Right lobe of liver (tissue), 6 donors: ENCODE data around the gene HSPH1. TPM values are rescaled to one million over a fixed set of nuclear protein-coding genes. Genes with fewer than 3 reads are reported as not detected.

Source experiments
- ATAC-seq, 4 donors: fragments of 200-7000 bp; cut with Tn5 transposase; one replicate each; pipeline ENCODE4 v1.9.1; 2020; ENCODE audit warnings: mild to moderate bottlenecking in 4 of 4, moderate library complexity in 4 of 4
- DNase-seq, 3 donors: peaks; one replicate each; pipeline ENCODE4 v3.0.0-alpha.2; 2020
- H3K27ac ChIP-seq, 3 donors: fragments of 200-600 bp; one replicate each; pipeline ENCODE4 v1.8.0; 2022
- H3K27me3 ChIP-seq, 2 donors: fragments of 200-600 bp; one replicate each; pipeline ENCODE4 v1.8.0; 2022
- H3K36me3 ChIP-seq, 4 donors: fragments of 200-600 bp; sonication (generic) in 1 of 4; one replicate each; pipeline versions ENCODE4 v1.5.1 to v1.8.0; 2017 to 2022; ENCODE audit warnings: control low read depth in 1 of 4
- H3K4me1 ChIP-seq, 4 donors: fragments of 200-600 bp; sonication (generic) in 1 of 4; one replicate each; pipeline versions ENCODE4 v1.5.1 to v1.8.0; 2017 to 2022; ENCODE audit warnings: control low read depth in 1 of 4
- H3K4me3 ChIP-seq, 3 donors: fragments of 200-600 bp; one replicate each; pipeline ENCODE4 v1.8.0; 2022
- H3K9me3 ChIP-seq, 4 donors: fragments of 200-600 bp; sonication (generic) in 1 of 4; one replicate each; pipeline versions ENCODE4 v1.5.1 to v1.8.0; 2017 to 2022; ENCODE audit warnings: control low read depth in 1 of 4
- POLR2A ChIP-seq: fragments of 450-650 bp; IDR thresholded peaks from one replicate; pipeline ENCODE4 v1.6.1; 2017; ENCODE audit warnings: antibody characterized with exemption, mild to moderate bottlenecking
- WGBS: methylation state at CpG from one replicate; pipeline ENCODE4 v1.1.6; 2018; ENCODE audit warnings: low coverage, low lambda C conversion rate; ENCODE audit not compliant: insufficient coverage; ENCODE audit errors: missing lambda C conversion rate; 5-methylcytosine and 5-hydroxymethylcytosine counted together
- intact Hi-C, 2 donors: fragments of 100-400 bp; cut with DNase I; formaldehyde crosslinking; loops; one replicate each; pipeline versions ENCODE4 v1.11.2 to v1.14.1; 2022
- total RNA-seq, 6 experiments: library from RNA; depleted of rRNA in 2 of 6; stranded (reverse); fragments of >200 nt in 2 of 6; fragmentation: NEBNext Ultra II Directional in 3 of 6; extraction: Animal tissue kit (Norgen Biotek cat#: 25700) in 3 of 6; gene quantifications; one replicate each; pipeline versions ENCODE4 v1.1.0 to v1.2.4, GENCODE V29; 2016 to 2023
- TF ChIP-seq, protein P1 (sequence below), 4 donors: fragments of 200-600 bp in 3 of 4; fragments of 450-650 bp in 1 of 4; IDR thresholded peaks; one replicate each; pipeline versions ENCODE4 v1.5.1 to v1.8.0; 2016 to 2022; ENCODE audit warnings: antibody characterized with exemption in 4 of 4, mild to moderate bottlenecking in 2 of 4
- donor health status: DM: no; HTN: yes; CAD: no.
- donor health status: DM: no; HTN: no; CAD: no.
- donor health status: DM: no; HTN: no; CAD: no.
- donor health status: DM: no; HTN: yes; CAD: no.
- donor health status: DM: no; HTN: yes; CAD: no.

HSPH1 gene
- total RNA-seq, 6 experiments from 2014 or later, result 19.6 to 60.8 (median 31.0) TPM

DNA sequence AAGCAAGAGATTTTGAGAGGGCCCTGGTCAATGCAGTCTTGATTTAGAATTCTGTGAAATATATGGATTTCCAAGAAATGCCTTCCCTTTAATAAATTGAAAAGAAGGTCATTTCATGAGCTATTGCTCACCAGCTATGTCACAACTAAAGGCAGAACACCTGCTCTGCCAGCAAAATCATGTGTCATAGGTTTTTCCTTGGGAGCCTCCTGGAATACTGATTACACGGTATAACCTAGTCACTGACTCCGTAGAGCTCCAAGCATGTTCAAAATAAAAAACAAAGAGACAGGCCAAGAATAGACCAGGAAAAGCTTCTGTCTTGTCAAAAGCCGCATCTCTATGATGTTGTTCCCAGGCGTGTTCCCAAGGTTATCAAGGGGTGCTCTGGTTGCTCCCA is 45.5 kb downstream of the HSPH1 start:
- intact Hi-C loops, result no loop called here
- H3K36me3 ChIP-seq, result no peaks in the 10 kb centered on the region
- H3K27me3 ChIP-seq, result no peaks in the 10 kb centered on the region
- no peaks in the 10 kb centered on the region for H3K4me1 ChIP-seq
- no peak overlapping the region for H3K27ac ChIP-seq
- DNase-seq (no peak), ATAC-seq (no peak)
- no peak overlapping the region for H3K4me3 ChIP-seq
- WGBS, result 62% methylated on average over 2 of the region's 4 CpGs
- TF ChIP-seq, protein P1, sequence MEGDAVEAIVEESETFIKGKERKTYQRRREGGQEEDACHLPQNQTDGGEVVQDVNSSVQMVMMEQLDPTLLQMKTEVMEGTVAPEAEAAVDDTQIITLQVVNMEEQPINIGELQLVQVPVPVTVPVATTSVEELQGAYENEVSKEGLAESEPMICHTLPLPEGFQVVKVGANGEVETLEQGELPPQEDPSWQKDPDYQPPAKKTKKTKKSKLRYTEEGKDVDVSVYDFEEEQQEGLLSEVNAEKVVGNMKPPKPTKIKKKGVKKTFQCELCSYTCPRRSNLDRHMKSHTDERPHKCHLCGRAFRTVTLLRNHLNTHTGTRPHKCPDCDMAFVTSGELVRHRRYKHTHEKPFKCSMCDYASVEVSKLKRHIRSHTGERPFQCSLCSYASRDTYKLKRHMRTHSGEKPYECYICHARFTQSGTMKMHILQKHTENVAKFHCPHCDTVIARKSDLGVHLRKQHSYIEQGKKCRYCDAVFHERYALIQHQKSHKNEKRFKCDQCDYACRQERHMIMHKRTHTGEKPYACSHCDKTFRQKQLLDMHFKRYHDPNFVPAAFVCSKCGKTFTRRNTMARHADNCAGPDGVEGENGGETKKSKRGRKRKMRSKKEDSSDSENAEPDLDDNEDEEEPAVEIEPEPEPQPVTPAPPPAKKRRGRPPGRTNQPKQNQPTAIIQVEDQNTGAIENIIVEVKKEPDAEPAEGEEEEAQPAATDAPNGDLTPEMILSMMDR (IDR thresholded peaks at IDR 0.05), result no peak
- TF ChIP-seq POLR2A, result no peak
- no peaks in the 10 kb centered on the region for H3K9me3 ChIP-seq

DNA sequence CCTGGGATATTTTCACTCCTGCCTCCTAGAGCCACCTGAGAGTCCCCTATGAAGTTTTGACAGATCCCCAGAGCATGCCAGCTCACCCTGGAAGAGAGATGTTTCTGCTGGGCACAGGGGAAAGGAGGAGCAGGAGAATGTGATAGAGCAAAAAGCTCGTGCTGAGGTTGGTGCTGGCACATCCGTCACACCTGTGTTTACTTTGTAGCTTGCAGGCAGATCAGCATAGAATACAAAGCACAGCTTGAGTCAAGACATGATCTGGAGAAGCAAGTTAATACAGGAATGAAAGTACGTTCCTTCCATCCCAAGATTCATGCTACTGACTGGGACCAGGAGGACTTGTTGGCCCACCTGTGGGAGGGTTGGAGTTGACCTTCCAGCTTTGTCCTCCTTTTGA is 46.1 kb downstream of the HSPH1 start:
- no peak for DNase-seq
- WGBS, result 22% methylated on average over 3 of the region's 3 CpGs

GRCh38 chr13:31114641-31115040 is 47.1 kb downstream of the HSPH1 start:
- Histone ChIP-seq H3K4me3 (no peak overlapping the region), H3K9me3 (no peaks in the 10 kb centered on the region), H3K27me3 (no peaks in the 10 kb centered on the region), H3K4me1 (no peaks in the 10 kb centered on the region), H3K27ac (no peak overlapping the region), H3K36me3 (no peaks in the 10 kb centered on the region)
- TF ChIP-seq, protein P1 (IDR thresholded peaks at IDR 0.05), result no peak
- TF ChIP-seq POLR2A, result no peak
- intact Hi-C loops, result no loop called here
- ATAC-seq (no peak), DNase-seq (no peak)
- WGBS, result 57% methylated on average over 3 of the region's 4 CpGs

More for the DNA sequence above, 46.1 kb downstream of the HSPH1 start:
- no peaks in the 10 kb centered on the region for H3K27me3 ChIP-seq
- H3K4me3 ChIP-seq, result no peak overlapping the region
- no peaks in the 10 kb centered on the region for H3K9me3 ChIP-seq
- no peak overlapping the region for H3K27ac ChIP-seq
- intact Hi-C loops, result no loop called here
- TF ChIP-seq POLR2A, result no peak
- TF ChIP-seq, protein P1 (IDR thresholded peaks at IDR 0.05), result no peak
- no peaks in the 10 kb centered on the region for H3K4me1 ChIP-seq
- ATAC-seq, result no peak
- no peaks in the 10 kb centered on the region for H3K36me3 ChIP-seq

- Histone ChIP-seq H3K27me3 (no peaks in the 10 kb centered on the region), H3K4me3 (no peak overlapping the region), H3K9me3 (no peaks in the 10 kb centered on the region), H3K27ac (no peak overlapping the region), H3K4me1 (no peaks in the 10 kb centered on the region), H3K36me3 (no peaks in the 10 kb centered on the region)
- intact Hi-C loops, result no loop called here
- no peak for TF ChIP-seq POLR2A
- TF ChIP-seq, protein P1 (IDR thresholded peaks at IDR 0.05), result no peak
- ATAC-seq, result no peak
- 74% methylated on average over 2 of the region's 4 CpGs for WGBS
- no peak for DNase-seq
Observed at GRCh38 chr13:31111136-31111535, 50.6 kb downstream of the HSPH1 start.

GRCh38 chr13:31110617-31111016 is 51.1 kb downstream of the HSPH1 start:
- TF ChIP-seq POLR2A, result no peak
- TF ChIP-seq, protein P1 (IDR thresholded peaks at IDR 0.05), result no peak
- Histone ChIP-seq H3K9me3 (no peaks in the 10 kb centered on the region), H3K36me3 (no peaks in the 10 kb centered on the region), H3K27ac (no peak overlapping the region), H3K4me1 (no peaks in the 10 kb centered on the region), H3K27me3 (no peaks in the 10 kb centered on the region), H3K4me3 (no peak overlapping the region)
- ATAC-seq (no peak), DNase-seq (no peak)
- 100% methylated on average over 1 of the region's 10 CpGs for WGBS
- intact Hi-C loops, result no loop called here
